ENCODE measurements around the gene PNMA8C.

The PNMA8C gene

GRCh38 chr19:46470376-46470775 lies 41.6 kb upstream of the PNMA8C start:
- H3K27ac ChIP-seq: no peak overlapping the region
- TF ChIP-seq ZFX (IDR thresholded peaks at IDR 0.05) (no peak), CTCF (conservative IDR thresholded peaks at IDR 0.05) (no peak)

GRCh38 chr19:46469541-46470185 lies 40.9 kb upstream of the PNMA8C start:
- TF ChIP-seq CTCF (conservative IDR thresholded peaks at IDR 0.05): no peak
- TF ChIP-seq ZFX (IDR thresholded peaks at IDR 0.05): no peak
- no peak overlapping the region for H3K27ac ChIP-seq

GRCh38 chr19:46466536-46467196 lies 37.9 kb upstream of the PNMA8C start:
- no peak for TF ChIP-seq ZFX (IDR thresholded peaks at IDR 0.05)
- TF ChIP-seq CTCF (conservative IDR thresholded peaks at IDR 0.05): no peak
- H3K27ac ChIP-seq: no peak overlapping the region

- H3K27ac ChIP-seq: no peak overlapping the region
- TF ChIP-seq CTCF (conservative IDR thresholded peaks at IDR 0.05): no peak
- TF ChIP-seq ZFX (IDR thresholded peaks at IDR 0.05): no peak
These were observed 34.8 kb upstream of the PNMA8C start for GRCh38 chr19:46463516-46463915.

GRCh38 chr19:46461537-46461936 lies 32.8 kb upstream of the PNMA8C start:
- no peak overlapping the region for H3K27ac ChIP-seq

GRCh38 chr19:46460981-46461380 lies 32.2 kb upstream of the PNMA8C start:
- TF ChIP-seq CTCF (conservative IDR thresholded peaks at IDR 0.05) (no peak), ZFX (IDR thresholded peaks at IDR 0.05) (no peak)

More at GRCh38 chr19:46461537-46461936, 32.8 kb upstream of the PNMA8C start:
- TF ChIP-seq CTCF (conservative IDR thresholded peaks at IDR 0.05) (no peak), ZFX (IDR thresholded peaks at IDR 0.05) (no peak)

GRCh38 chr19:46460055-46460454 lies 31.3 kb upstream of the PNMA8C start:
- no peak for TF ChIP-seq CTCF (conservative IDR thresholded peaks at IDR 0.05)
- TF ChIP-seq ZFX (IDR thresholded peaks at IDR 0.05): no peak
- H3K27ac ChIP-seq: no peak overlapping the region

More at GRCh38 chr19:46460981-46461380, 32.2 kb upstream of the PNMA8C start:
- no peak overlapping the region for H3K27ac ChIP-seq
